ENCODE data around the gene WWTR1.

The WWTR1 gene

GRCh38 chr3:149673393-149673792 lies 15.6 kb upstream of the WWTR1 start:
- H3K27me3 ChIP-seq, result no peaks in the 10 kb centered on the region; the same call in 1 of the 2 replicates
- no peak for DNase-seq
- H3K4me1 ChIP-seq, result no peaks in the 10 kb centered on the region
- H3K36me3 ChIP-seq, result no peaks in the 10 kb centered on the region
- TF ChIP-seq, protein P1, sequence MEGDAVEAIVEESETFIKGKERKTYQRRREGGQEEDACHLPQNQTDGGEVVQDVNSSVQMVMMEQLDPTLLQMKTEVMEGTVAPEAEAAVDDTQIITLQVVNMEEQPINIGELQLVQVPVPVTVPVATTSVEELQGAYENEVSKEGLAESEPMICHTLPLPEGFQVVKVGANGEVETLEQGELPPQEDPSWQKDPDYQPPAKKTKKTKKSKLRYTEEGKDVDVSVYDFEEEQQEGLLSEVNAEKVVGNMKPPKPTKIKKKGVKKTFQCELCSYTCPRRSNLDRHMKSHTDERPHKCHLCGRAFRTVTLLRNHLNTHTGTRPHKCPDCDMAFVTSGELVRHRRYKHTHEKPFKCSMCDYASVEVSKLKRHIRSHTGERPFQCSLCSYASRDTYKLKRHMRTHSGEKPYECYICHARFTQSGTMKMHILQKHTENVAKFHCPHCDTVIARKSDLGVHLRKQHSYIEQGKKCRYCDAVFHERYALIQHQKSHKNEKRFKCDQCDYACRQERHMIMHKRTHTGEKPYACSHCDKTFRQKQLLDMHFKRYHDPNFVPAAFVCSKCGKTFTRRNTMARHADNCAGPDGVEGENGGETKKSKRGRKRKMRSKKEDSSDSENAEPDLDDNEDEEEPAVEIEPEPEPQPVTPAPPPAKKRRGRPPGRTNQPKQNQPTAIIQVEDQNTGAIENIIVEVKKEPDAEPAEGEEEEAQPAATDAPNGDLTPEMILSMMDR (IDR thresholded peaks at IDR 0.05; ENCODE audit: low read depth, low read length), result no peak
- H3K9me3 ChIP-seq, result no peaks in the 10 kb centered on the region
- no peak overlapping the region for H3K4me3 ChIP-seq (ENCODE audit: low read depth, low read length)

GRCh38 chr3:149670742-149671492 lies 13.1 kb upstream of the WWTR1 start:
- Histone ChIP-seq H3K9me3 (no peaks in the 10 kb centered on the region), H3K4me3 (ENCODE audit: low read depth, low read length) (no peak overlapping the region)

DNA sequence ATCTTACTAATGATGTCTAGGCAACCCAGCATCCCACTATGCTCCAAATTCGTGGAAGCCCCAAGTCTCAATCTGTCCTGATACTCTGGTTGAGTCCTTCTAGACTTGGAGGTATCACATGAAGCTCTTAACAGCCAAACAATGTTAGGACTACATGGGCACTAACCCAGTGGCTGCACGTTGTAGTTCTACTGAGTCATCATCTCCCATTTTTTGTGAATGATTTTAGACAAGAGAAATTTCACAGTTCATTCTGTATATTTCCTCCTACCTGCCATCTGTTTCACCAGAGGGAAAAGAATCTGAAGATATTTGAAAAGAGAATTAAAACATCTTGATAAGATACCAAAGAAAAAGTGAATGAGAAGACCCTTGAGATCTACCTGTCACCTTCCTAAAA lies 9.8 kb upstream of the WWTR1 start:
- Histone ChIP-seq H3K4me3 (ENCODE audit: low read depth, low read length) (no peak overlapping the region), H3K4me1 (no peaks in the 10 kb centered on the region), H3K36me3 (no peaks in the 10 kb centered on the region), H3K27me3 (no peaks in the 10 kb centered on the region; the same call in 1 of the 2 replicates), H3K9me3 (no peaks in the 10 kb centered on the region)
- no peak for DNase-seq
- TF ChIP-seq, protein P1 (IDR thresholded peaks at IDR 0.05; ENCODE audit: low read depth, low read length), result no peak

More at GRCh38 chr3:149670742-149671492, 13.1 kb upstream of the WWTR1 start:
- H3K36me3 ChIP-seq, result no peaks in the 10 kb centered on the region
- TF ChIP-seq, protein P1 (IDR thresholded peaks at IDR 0.05; ENCODE audit: low read depth, low read length), result no peak
- no peaks in the 10 kb centered on the region; the same call in 1 of the 2 replicates for H3K27me3 ChIP-seq
- DNase-seq, result no peak
- no peaks in the 10 kb centered on the region for H3K4me1 ChIP-seq

- Histone ChIP-seq H3K4me3 (ENCODE audit: low read depth, low read length) (no peak overlapping the region), H3K4me1 (no peaks in the 10 kb centered on the region), H3K9me3 (no peaks in the 10 kb centered on the region), H3K36me3 (no peaks in the 10 kb centered on the region), H3K27me3 (no peaks in the 10 kb centered on the region; the same call in 1 of the 2 replicates)
- DNase-seq, result no peak
- TF ChIP-seq, protein P1 (IDR thresholded peaks at IDR 0.05; ENCODE audit: low read depth, low read length), result no peak
Measured at GRCh38 chr3:149663966-149664365, 6.1 kb upstream of the WWTR1 start.

DNA sequence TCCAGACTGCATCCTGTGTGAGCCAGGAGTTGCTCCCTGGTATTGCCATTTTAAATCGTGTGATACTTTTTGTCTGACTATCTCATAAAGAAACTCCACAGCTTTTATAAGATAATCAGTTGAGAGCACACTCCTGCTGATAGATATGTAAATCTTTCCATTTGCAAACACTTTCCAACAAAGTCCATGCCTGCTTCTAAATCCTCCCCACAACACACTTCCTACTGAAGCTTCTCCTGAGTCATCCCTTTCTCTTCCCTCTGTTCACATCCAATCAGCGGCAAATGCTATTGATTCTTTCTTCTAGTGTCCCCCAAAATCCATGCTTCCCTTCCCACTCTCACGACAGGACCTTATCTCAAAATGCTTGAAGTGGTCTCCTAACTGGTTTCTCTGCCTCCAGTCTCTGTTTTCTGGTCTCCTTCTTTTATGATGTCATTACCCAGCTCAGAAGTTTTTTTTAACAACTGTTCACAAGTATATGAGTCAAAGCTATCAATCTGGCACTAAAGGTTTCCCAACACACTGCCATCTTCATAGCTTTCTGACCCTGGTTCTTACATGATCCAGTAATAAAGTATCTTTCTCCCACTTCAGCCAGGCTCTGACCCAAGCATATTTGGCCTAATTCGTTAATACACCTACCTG lies 4.5 kb upstream of the WWTR1 start:
- Histone ChIP-seq H3K9me3 (no peaks in the 10 kb centered on the region; the same call in 1 of the 2 replicates), H3K4me3 (ENCODE audit: low read depth, low read length) (no peak overlapping the region), H3K4me1 (no peaks in the 10 kb centered on the region), H3K27me3 (peaks cover 5% of the 10 kb centered on the region), H3K36me3 (no peaks in the 10 kb centered on the region)
- DNase-seq, result no peak
- TF ChIP-seq, protein P1 (IDR thresholded peaks at IDR 0.05; ENCODE audit: low read depth, low read length), result no peak

GRCh38 chr3:149660462-149660861 lies 2.6 kb upstream of the WWTR1 start:
- H3K27me3 ChIP-seq, result peaks cover 10% of the 10 kb centered on the region

More at GRCh38 chr3:149660462-149660861, 2.6 kb upstream of the WWTR1 start:
- TF ChIP-seq, protein P1 (IDR thresholded peaks at IDR 0.05; ENCODE audit: low read depth, low read length), result no peak
- DNase-seq, result no peak
- Histone ChIP-seq H3K9me3 (no peaks in the 10 kb centered on the region; the same call in 1 of the 2 replicates), H3K36me3 (no peaks in the 10 kb centered on the region), H3K4me3 (ENCODE audit: low read depth, low read length) (no peak overlapping the region), H3K4me1 (no peaks in the 10 kb centered on the region)
